Islet of Langerhans (tissue), 1 donor: Measurements from ENCODE around the gene TTC12.

Experiments
- FAIRE-seq: peaks from one replicate; lab custom pipeline; 2011; peaks lifted over from hg19 to GRCh38; lab: Jason Lieb, UNC

Gene TTC12

GRCh38 chr11:113314389-113315301, at the start of gene TTC12:
TTC12 (plus strand) TSS chr11:113314583; CDS start chr11:113316258, 1,675 bp downstream.
- no peak for FAIRE-seq

GRCh38 chr11:113265362-113265761, 49.0 kb upstream of the TTC12 start:
- FAIRE-seq, result no peak

GRCh38 chr11:113267493-113267892, 46.9 kb upstream of the TTC12 start:
- FAIRE-seq, result no peak

GRCh38 chr11:113269096-113269495, 45.3 kb upstream of the TTC12 start:
- FAIRE-seq, result no peak

- no peak for FAIRE-seq
Measured at GRCh38 chr11:113269636-113270035, 44.7 kb upstream of the TTC12 start.

GRCh38 chr11:113270080-113270479, 44.3 kb upstream of the TTC12 start:
- FAIRE-seq, result no peak

- no peak for FAIRE-seq
Measured at GRCh38 chr11:113271551-113272245, 42.7 kb upstream of the TTC12 start.

- FAIRE-seq, result no peak
Measured at GRCh38 chr11:113272281-113272680, 42.1 kb upstream of the TTC12 start.

GRCh38 chr11:113272927-113273615, 41.3 kb upstream of the TTC12 start:
- no peak for FAIRE-seq

- FAIRE-seq, result no peak
Measured at GRCh38 chr11:113273720-113274119, 40.7 kb upstream of the TTC12 start.

GRCh38 chr11:113274713-113275582, 39.4 kb upstream of the TTC12 start:
- no peak for FAIRE-seq

GRCh38 chr11:113275602-113276001, 38.8 kb upstream of the TTC12 start:
- no peak for FAIRE-seq

- FAIRE-seq, result no peak
Measured at GRCh38 chr11:113276466-113276865, 37.9 kb upstream of the TTC12 start.

- no peak for FAIRE-seq
Measured at GRCh38 chr11:113277907-113278306, 36.5 kb upstream of the TTC12 start.

GRCh38 chr11:113278481-113278880, 35.9 kb upstream of the TTC12 start:
- no peak for FAIRE-seq

- FAIRE-seq, result no peak
Measured at GRCh38 chr11:113278925-113279324, 35.5 kb upstream of the TTC12 start.

GRCh38 chr11:113279591-113279990, 34.8 kb upstream of the TTC12 start:
- FAIRE-seq, result no peak

GRCh38 chr11:113281052-113281725, 33.2 kb upstream of the TTC12 start:
- no peak for FAIRE-seq

GRCh38 chr11:113282898-113283437, 31.4 kb upstream of the TTC12 start:
- FAIRE-seq, result no peak

- FAIRE-seq, result no peak
Measured at GRCh38 chr11:113283881-113284280, 30.5 kb upstream of the TTC12 start.

GRCh38 chr11:113286009-113286408, 28.4 kb upstream of the TTC12 start:
- no peak for FAIRE-seq
